IMR-90 (cell line): ENCODE data around the gene ZYG11A. TPM values are rescaled to one million over a fixed set of nuclear protein-coding genes. Genes with fewer than 3 reads are reported as not detected.

Experiments used
- ATAC-seq: fragments of 200-7000 bp; cut with Tn5 transposase; 2 replicates; pipeline ENCODE4 v1.9.1; 2020; ENCODE audit warnings: low read depth, mild to moderate bottlenecking, moderate library complexity
- BruUV-seq: library from RNA; stranded (reverse); fragments of 400-500 nt; replicated peaks from 2 replicates; lab custom pipeline; 2021; lab: Mats Ljungman, UMichigan
- CTCF ChIA-PET: fragments of 300-600 bp; formaldehyde crosslinking; extraction: SDS; loops from one replicate; lab custom pipeline; 2021; ENCODE audit warnings: antibody characterized with exemption; lab: Yijun Ruan, JAX
- POLR2A ChIA-PET: fragments of 300-600 bp; sonication (Branson Sonifier 250); formaldehyde crosslinking; loops from one replicate; lab custom pipeline; 2022; ENCODE audit warnings: antibody characterized with exemption; ENCODE audit not compliant: unreplicated experiment; lab: Charles Lee
- DNase-seq: peaks from one replicate; pipeline ENCODE4 v3.0.0; 2013
- H2AFZ ChIP-seq: replicated peaks from 2 replicates; pipeline ENCODE3; 2013; ENCODE audit warnings: low read length, mild to moderate bottlenecking; ENCODE audit not compliant: poor library complexity
- H2AK5ac ChIP-seq: 2 replicates; pipeline ENCODE4 v1.6.1; 2013; ENCODE audit warnings: low read depth, low read length, inconsistent platforms
- H2AK9ac ChIP-seq: replicated peaks from 2 replicates; pipeline ENCODE3; 2013; ENCODE audit warnings: mild to moderate bottlenecking, low read depth, low read length, moderate library complexity; ENCODE audit not compliant: poor library complexity
- H2BK120ac ChIP-seq: 2 replicates; pipeline ENCODE4 v1.6.1; 2013; ENCODE audit warnings: low read depth, low read length, inconsistent platforms
- H2BK15ac ChIP-seq: 3 replicates; pipeline ENCODE4 v1.6.1; 2013; ENCODE audit warnings: low read depth, low read length, inconsistent platforms
- H2BK20ac ChIP-seq: 2 replicates; pipeline ENCODE4 v1.6.1; 2013; ENCODE audit warnings: low read depth, mild to moderate bottlenecking, inconsistent platforms, low read length, moderate library complexity
- H2BK5ac ChIP-seq: 2 replicates; pipeline ENCODE4 v1.6.1; 2013; ENCODE audit warnings: mild to moderate bottlenecking, low read depth, low read length, inconsistent platforms; ENCODE audit not compliant: poor library complexity, severe bottlenecking
- H3K14ac ChIP-seq: replicated peaks from 2 replicates; pipeline ENCODE4 v1.6.1; 2013; ENCODE audit warnings: low read depth, low read length, inconsistent platforms
- H3K18ac ChIP-seq: 2 replicates; pipeline ENCODE4 v1.6.1; 2013; ENCODE audit warnings: low read depth, low read length, control low read depth
- H3K23ac ChIP-seq: 2 replicates; pipeline ENCODE4 v1.6.1; 2013; ENCODE audit warnings: low read depth, low read length, inconsistent platforms
- H3K27ac ChIP-seq: 2 replicates; pipeline ENCODE4 v1.5.1; 2013; ENCODE audit warnings: mild to moderate bottlenecking, control low read depth, low read length; ENCODE audit not compliant: insufficient read depth
- H3K27me3 ChIP-seq: 2 replicates; pipeline ENCODE4 v1.6.1; 2013; ENCODE audit warnings: low read length; ENCODE audit not compliant: control insufficient read depth, insufficient read depth
- H3K36me3 ChIP-seq: 2 replicates; pipeline ENCODE4 v1.6.1; 2013; ENCODE audit warnings: low read length, mixed read lengths; ENCODE audit not compliant: control insufficient read depth, insufficient read depth
- H3K4ac ChIP-seq: 2 replicates; pipeline ENCODE4 v1.6.1; 2013; ENCODE audit warnings: low read depth, low read length, inconsistent platforms
- H3K4me1 ChIP-seq: 2 replicates; pipeline ENCODE4 v1.6.1; 2013; ENCODE audit warnings: low read length, mixed read lengths; ENCODE audit not compliant: control insufficient read depth, insufficient read depth
- H3K4me2 ChIP-seq: 2 replicates; pipeline ENCODE4 v1.6.1; 2013; ENCODE audit warnings: low read depth, mild to moderate bottlenecking, control low read depth, low read length, moderate library complexity
- H3K4me3 ChIP-seq: 2 replicates; pipeline ENCODE4 v1.5.1; 2013; ENCODE audit warnings: low read depth, mild to moderate bottlenecking, control low read depth, low read length, moderate library complexity; ENCODE audit not compliant: insufficient read depth
- H3K56ac ChIP-seq: 2 replicates; pipeline ENCODE4 v1.6.1; 2013; ENCODE audit warnings: low read length, inconsistent platforms; ENCODE audit not compliant: insufficient read depth; ENCODE audit errors: extremely low read depth
- H3K79me1 ChIP-seq, 2 experiments: 2 replicates each; pipeline ENCODE4 v1.6.1; 2013; ENCODE audit warnings: low read length in 2 of 2, inconsistent platforms in 1 of 2, low read depth in 1 of 2
- H3K9ac ChIP-seq: 2 replicates; pipeline ENCODE4 v1.6.1; 2013; ENCODE audit warnings: low read depth, low read length, control low read depth
- H3K9me1 ChIP-seq: 2 replicates; pipeline ENCODE4 v1.6.1; 2013; ENCODE audit warnings: low read length, inconsistent platforms; ENCODE audit not compliant: insufficient read depth
- H3K9me3 ChIP-seq: 2 replicates; pipeline ENCODE4 v1.6.1; 2013; ENCODE audit warnings: low read length; ENCODE audit not compliant: control insufficient read depth, insufficient read depth
- H4K20me1 ChIP-seq: 2 replicates; pipeline ENCODE4 v1.6.1; 2013; ENCODE audit warnings: low read length, inconsistent platforms; ENCODE audit not compliant: insufficient read depth
- H4K5ac ChIP-seq: 2 replicates; pipeline ENCODE4 v1.6.1; 2013; ENCODE audit warnings: mild to moderate bottlenecking, low read depth, low read length, control low read depth
- H4K8ac ChIP-seq, 2 experiments: 2 replicates each; pipeline ENCODE4 v1.6.1; 2013; ENCODE audit warnings: low read depth in 2 of 2, low read length in 2 of 2, control low read depth in 1 of 2, inconsistent platforms in 1 of 2
- H4K91ac ChIP-seq: 2 replicates; pipeline ENCODE4 v1.6.1; 2013; ENCODE audit warnings: low read depth, low read length, inconsistent platforms; ENCODE audit not compliant: insufficient read depth
- MAFK ChIP-seq: IDR thresholded peaks from 2 replicates; pipeline ENCODE4 v1.6.1; 2012; ENCODE audit warnings: low read depth, low read length, improper control_type of control experiment
- RFX5 ChIP-seq: IDR thresholded peaks from 2 replicates; pipeline ENCODE4 v1.8.0; 2012; ENCODE audit warnings: low read depth, mild to moderate bottlenecking, low read length, moderate library complexity
- SMC3 ChIP-seq: fragments of 150-350 bp; IDR thresholded peaks from 2 replicates; pipeline ENCODE4 v1.6.1; 2016; ENCODE audit warnings: low read depth, mild to moderate bottlenecking, antibody characterized with exemption, low read length, moderate library complexity
- WGBS, 2 experiments: methylation state at CpG; one replicate each; pipeline versions ENCODE4 v1.1.5 to v1.1.7; 2013; ENCODE audit warnings: missing lambda C conversion rate in 2 of 2; ENCODE audit not compliant: insufficient read length in 1 of 2; ENCODE audit errors: extremely low coverage in 2 of 2; 5-methylcytosine and 5-hydroxymethylcytosine counted together
- dilution Hi-C: fragments of 300-500 bp; cut with HindIII; formaldehyde crosslinking; loops from one replicate; pipeline ENCODE4 v1.14.3; 2018; ENCODE audit warnings: low sequenced_read_pairs; ENCODE audit not compliant: unreplicated experiment
- in situ Hi-C: fragments of 300-500 bp; cut with MboI; formaldehyde crosslinking; loops from 3 replicates; pipeline ENCODE4 v1.14.3; 2019; ENCODE audit warnings: low sequenced_read_pairs, inconsistent platforms, mixed read lengths
- intact Hi-C: fragments of 100-400 bp; cut with micrococcal nuclease; formaldehyde crosslinking; loops from 2 replicates; pipeline ENCODE4 v1.10.0; 2022
- polyA plus RNA-seq, 3 experiments: library from polyadenylated mRNA; depleted of rRNA; stranded (reverse); fragments of >200 nt; gene quantifications; 2 replicates each; pipeline ENCODE4 v1.2.3, GENCODE V29; 2012; ENCODE audit warnings: low replicate concordance in 1 of 3
- total RNA-seq: library from RNA; depleted of rRNA; stranded (reverse); fragments of >200 nt; gene quantifications from 2 replicates; pipeline ENCODE4 v1.2.3, GENCODE V29; 2012
- TF ChIP-seq, protein P1 (sequence below): fragments of 150-350 bp; IDR thresholded peaks from 2 replicates; pipeline ENCODE4 v1.6.1; 2017; ENCODE audit warnings: mild to moderate bottlenecking, antibody characterized with exemption, low read length, low read depth

The ZYG11A gene
- total and polyA plus RNA-seq, 2 of the 4 experiments (the other 2 are of a cell fraction) = 0.63 to 2.0 TPM

DNA sequence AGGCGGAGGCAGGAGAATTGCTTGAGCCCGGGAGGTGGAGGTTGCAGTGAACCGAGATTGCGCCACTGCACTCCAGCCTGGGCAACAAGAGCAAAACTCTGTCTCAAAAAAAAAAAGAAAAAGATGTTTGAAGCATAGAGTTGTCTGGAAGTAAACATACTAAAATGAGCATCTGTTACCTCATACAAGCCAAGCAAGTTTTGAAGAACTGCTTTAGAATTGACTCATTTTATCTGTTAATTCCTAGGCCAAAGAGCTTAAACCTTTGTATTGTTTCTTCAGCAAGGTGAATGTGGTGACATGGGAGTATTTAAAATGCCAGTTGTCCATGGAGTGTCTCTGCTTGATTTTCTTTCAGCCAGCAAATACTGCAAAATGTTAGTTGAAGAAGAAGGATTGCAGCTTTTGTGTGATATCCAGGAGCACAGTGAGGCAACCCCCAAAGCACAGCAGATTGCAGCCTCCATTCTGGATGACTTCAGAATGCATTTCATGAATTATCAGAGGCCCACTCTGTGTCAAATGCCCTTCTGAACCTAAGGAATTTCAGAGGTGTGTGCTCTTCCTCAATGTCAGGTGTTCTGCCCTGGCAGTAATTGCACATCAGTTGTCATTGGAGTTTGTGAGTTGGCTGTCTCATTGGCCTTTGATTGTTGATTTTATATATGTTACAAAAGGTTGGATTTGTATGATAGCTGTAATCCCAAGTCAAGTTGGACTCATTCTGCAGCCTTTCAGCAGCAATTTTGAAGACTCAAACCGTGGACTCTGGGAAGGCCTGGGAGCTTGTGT, 50.1 kb downstream of the ZYG11A start (continued):
- TF ChIP-seq MAFK = no peak

DNA sequence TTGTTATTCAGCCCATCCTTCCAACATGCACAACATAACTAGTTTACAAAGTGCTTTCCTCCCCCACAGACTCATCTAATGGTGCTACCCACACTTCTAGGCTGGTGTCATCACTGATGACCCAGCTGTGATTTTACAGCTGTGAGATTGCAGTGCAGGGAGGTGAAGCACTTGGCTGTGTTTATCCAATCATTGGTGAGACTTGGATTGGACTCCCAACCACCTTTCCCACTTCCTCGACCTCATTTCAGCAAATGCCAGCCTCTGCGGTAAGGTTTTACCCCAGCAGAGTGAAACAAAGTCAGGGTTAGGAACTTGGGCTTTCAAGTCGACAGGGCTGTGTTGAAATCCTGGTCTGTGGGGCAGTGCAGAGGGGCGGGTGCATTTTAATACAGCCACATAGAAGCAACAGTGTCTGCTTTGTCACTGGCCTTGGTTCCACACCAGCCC, 56.9 kb downstream of the ZYG11A start:
- POLR2A ChIA-PET = no interaction called here
- no peak overlapping the region for H3K56ac ChIP-seq

More for the DNA sequence above, 56.9 kb downstream of the ZYG11A start:
- peaks cover 3% of the 10 kb centered on the region; the same call in 1 of the 2 replicates for H3K9me1 ChIP-seq
- ATAC-seq = peak; percentile 32; the same call in 1 of the 2 replicates
- intact Hi-C loops (no loop called here), dilution Hi-C loops (no loop called here), in situ Hi-C loops (no loop called here)
- no peaks in the 10 kb centered on the region for H3K9me3 ChIP-seq
- H3K4me3 ChIP-seq = no peak overlapping the region
- no peak overlapping the region for H3K23ac ChIP-seq
- H2BK5ac ChIP-seq = no peak overlapping the region
- no peak overlapping the region for H2BK15ac ChIP-seq
- BruUV-seq = no TSS peak
- H3K27ac ChIP-seq = no peak overlapping the region
- H3K9ac ChIP-seq = no peak overlapping the region
- H2AK5ac ChIP-seq = no peak overlapping the region
- CTCF ChIA-PET = no interaction called here
- H3K27me3 ChIP-seq = no peaks in the 10 kb centered on the region
- no peaks in the 10 kb centered on the region for H3K79me1 ChIP-seq
- H2AFZ ChIP-seq = peak overlapping the region; percentile 1
- no peak overlapping the region for H4K5ac ChIP-seq
- DNase-seq = no peak
- H3K4me1 ChIP-seq = peaks cover 1% of the 10 kb centered on the region; the same call in 1 of the 2 replicates
- H4K20me1 ChIP-seq = no peaks in the 10 kb centered on the region
- no peak overlapping the region for H2AK9ac ChIP-seq
- H4K8ac ChIP-seq = no peak overlapping the region
- no peak overlapping the region for H3K4ac ChIP-seq
- H3K4me2 ChIP-seq = no peak overlapping the region
- H4K91ac ChIP-seq = no peak overlapping the region
- H3K36me3 ChIP-seq = peaks cover 3% of the 10 kb centered on the region; the same call in 1 of the 2 replicates
- no peak overlapping the region for H3K14ac ChIP-seq
- H2BK120ac ChIP-seq = no peak overlapping the region
- no peak overlapping the region for H2BK20ac ChIP-seq
- TF ChIP-seq RFX5 = no peak
- TF ChIP-seq, protein P1, sequence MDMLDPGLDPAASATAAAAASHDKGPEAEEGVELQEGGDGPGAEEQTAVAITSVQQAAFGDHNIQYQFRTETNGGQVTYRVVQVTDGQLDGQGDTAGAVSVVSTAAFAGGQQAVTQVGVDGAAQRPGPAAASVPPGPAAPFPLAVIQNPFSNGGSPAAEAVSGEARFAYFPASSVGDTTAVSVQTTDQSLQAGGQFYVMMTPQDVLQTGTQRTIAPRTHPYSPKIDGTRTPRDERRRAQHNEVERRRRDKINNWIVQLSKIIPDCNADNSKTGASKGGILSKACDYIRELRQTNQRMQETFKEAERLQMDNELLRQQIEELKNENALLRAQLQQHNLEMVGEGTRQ = no peak
- no peak for TF ChIP-seq SMC3
- no peak overlapping the region for H3K18ac ChIP-seq
- WGBS, 2 experiments = no CpG with 5 or more reads among the region's 4 CpGs
